Subcutaneous adipose tissue (tissue), 4 donors: ENCODE data around the gene PTPRD. TPM values are rescaled to one million over a fixed set of nuclear protein-coding genes. Genes with fewer than 3 reads are reported as not detected.

ENCODE experiments used
- CTCF ChIP-seq: fragments of 450-650 bp; IDR thresholded peaks from one replicate; pipeline ENCODE4 v1.5.1; 2016; ENCODE audit warnings: low read depth, mild to moderate bottlenecking, control low read depth, antibody characterized with exemption, moderate library complexity
- total RNA-seq, 4 donors: library from RNA; depleted of rRNA; stranded (reverse); fragments of >200 nt; gene quantifications; one replicate each; pipeline ENCODE4 v1.1.0, GENCODE V29; 2016

The PTPRD gene
- total RNA-seq, 4 donors from 2014 or later = 5.1 to 17.3 (median 12.1) TPM

- TF ChIP-seq CTCF = no peak
Measured at GRCh38 chr9:10613419-10613818, 617 bp upstream of the PTPRD start.

GRCh38 chr9:10605388-10605787 lies 7.4 kb downstream of the PTPRD start:
- TF ChIP-seq CTCF = no peak

- no peak for TF ChIP-seq CTCF
Measured at GRCh38 chr9:10604927-10605326, 7.9 kb downstream of the PTPRD start.

- TF ChIP-seq CTCF = no peak
Measured at GRCh38 chr9:10597801-10598200, 15.0 kb downstream of the PTPRD start.

GRCh38 chr9:10594482-10594881 lies 18.3 kb downstream of the PTPRD start:
- TF ChIP-seq CTCF = no peak

- no peak for TF ChIP-seq CTCF
Measured at GRCh38 chr9:10586407-10586806, 26.4 kb downstream of the PTPRD start.

GRCh38 chr9:10571699-10572098 lies 41.1 kb downstream of the PTPRD start:
- TF ChIP-seq CTCF = no peak
